SK-N-MC (cell line): ENCODE results near the gene DMWD.

Source experiments
- DNase-seq: peaks from one replicate; pipeline ENCODE4 v3.0.0-alpha.2; 2011; ENCODE audit warnings: low read depth, low spot score
- H3K27ac ChIP-seq: fragments of 200-600 bp; sonication (generic); 2 replicates; pipeline ENCODE4 v1.5.1; 2016; ENCODE audit warnings: mixed run types
- H3K36me3 ChIP-seq: fragments of 200-600 bp; sonication (generic); 2 replicates; pipeline ENCODE4 v1.6.1; 2017; ENCODE audit warnings: antibody characterized with exemption, low read length, mixed read lengths; ENCODE audit not compliant: insufficient read depth
- H3K4me3 ChIP-seq: fragments of 200-600 bp; sonication (generic); 2 replicates; pipeline ENCODE4 v1.5.1; 2016
- H3K9ac ChIP-seq: fragments of 200-600 bp; sonication (generic); 2 replicates; pipeline ENCODE4 v1.8.0; 2017; ENCODE audit warnings: mixed run types, mixed read lengths; ENCODE audit not compliant: insufficient read length
- H3K9me3 ChIP-seq: fragments of 200-600 bp; sonication (generic); 2 replicates; pipeline ENCODE4 v1.6.1; 2017; ENCODE audit warnings: low read depth, mild to moderate bottlenecking, antibody characterized with exemption, low read length, moderate library complexity, mixed read lengths
- EZH2 ChIP-seq: fragments of 200-600 bp; sonication (generic); IDR thresholded peaks from one replicate; pipeline ENCODE4 v1.6.1; 2017; ENCODE audit warnings: antibody characterized with exemption
- FOXP2 ChIP-seq: optimal IDR thresholded peaks from 2 replicates; pipeline ENCODE3; 2011; ENCODE audit warnings: mild to moderate bottlenecking, moderate library complexity; ENCODE audit not compliant: insufficient read depth; ENCODE audit errors: extremely low read length, control extremely low read depth
- POLR2AphosphoS5 ChIP-seq: IDR thresholded peaks from 2 replicates; pipeline ENCODE4 v1.6.1; 2012; ENCODE audit warnings: mild to moderate bottlenecking, low read depth, low read length, borderline replicate concordance

Gene DMWD

DNA sequence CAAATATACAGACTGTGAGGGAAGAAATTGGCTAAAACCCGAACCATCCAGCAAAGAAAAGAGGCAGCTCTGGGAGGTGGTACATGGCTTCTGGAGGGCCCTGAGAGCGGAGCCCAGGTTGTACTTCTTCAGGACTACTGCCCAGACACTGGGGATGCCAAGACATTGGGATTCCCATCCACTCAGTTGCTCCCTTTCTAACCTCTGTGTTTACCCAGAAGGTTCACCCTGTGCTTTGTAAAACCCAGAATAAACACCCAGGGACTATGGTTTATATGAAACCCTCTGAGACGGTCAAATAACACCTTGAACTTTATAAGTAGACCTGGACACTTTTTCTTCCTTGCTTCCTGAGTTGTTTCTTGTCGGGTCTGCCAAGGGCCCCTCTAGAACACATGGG, 49.7 kb downstream of the DMWD start:
- TF ChIP-seq POLR2AphosphoS5 (no peak), FOXP2 (no peak), EZH2 (no peak)
- H3K9me3 ChIP-seq: no peaks in the 10 kb centered on the region
- no peak overlapping the region for H3K27ac ChIP-seq
- H3K36me3 ChIP-seq: no peaks in the 10 kb centered on the region
- H3K4me3 ChIP-seq: no peak overlapping the region
- DNase-seq: no peak
- H3K9ac ChIP-seq: no peak overlapping the region

DNA sequence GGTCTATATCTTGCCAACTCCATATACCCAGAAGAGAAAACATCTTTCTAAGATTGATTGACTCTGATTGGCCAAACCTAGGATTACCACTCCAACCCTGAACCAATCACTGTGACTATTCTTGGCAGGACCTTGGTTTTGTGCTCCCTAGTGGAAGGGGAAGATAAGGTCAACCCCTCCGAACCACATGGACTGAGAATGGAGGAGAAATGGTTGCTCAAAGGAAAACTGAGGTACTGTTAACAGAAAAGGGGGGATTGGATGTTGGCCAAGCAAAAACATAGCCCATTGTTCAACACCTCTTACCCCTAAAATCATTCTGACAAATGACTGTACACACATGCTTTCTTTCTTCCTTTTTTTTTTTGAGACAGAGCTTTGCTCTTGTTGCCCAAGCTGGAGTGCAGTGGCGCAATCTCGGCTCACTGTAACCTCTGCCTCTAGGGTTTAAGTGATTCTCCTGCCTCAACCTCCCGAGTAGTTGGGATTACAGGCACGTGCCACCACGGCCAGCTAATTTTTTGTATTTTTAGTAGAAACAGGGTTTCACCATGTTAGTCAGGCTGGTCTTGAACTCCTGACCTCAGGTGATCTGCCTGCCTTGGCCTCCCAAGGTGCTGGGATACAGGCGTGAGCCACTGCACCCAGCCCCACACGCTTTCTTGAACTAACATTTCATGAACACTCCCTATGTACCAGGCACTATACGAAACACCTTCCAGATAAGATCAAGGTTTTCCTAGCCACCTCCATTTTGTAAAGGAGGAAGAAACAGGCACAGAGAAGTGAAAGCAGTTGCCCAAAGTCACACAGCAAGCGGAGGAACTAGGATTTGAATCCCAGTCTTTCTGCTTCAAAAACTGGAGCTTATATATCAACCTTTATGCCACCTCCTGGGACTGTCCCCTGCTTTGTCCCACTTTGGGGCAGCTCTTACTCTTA, 52.9 kb downstream of the DMWD start:
- H3K27ac ChIP-seq: no peak overlapping the region
- no peak overlapping the region for H3K9ac ChIP-seq
- H3K9me3 ChIP-seq: no peaks in the 10 kb centered on the region
- no peaks in the 10 kb centered on the region for H3K36me3 ChIP-seq
- no peak for DNase-seq
- TF ChIP-seq FOXP2 (no peak), EZH2 (no peak), POLR2AphosphoS5 (no peak)
- H3K4me3 ChIP-seq: no peak overlapping the region

DNA sequence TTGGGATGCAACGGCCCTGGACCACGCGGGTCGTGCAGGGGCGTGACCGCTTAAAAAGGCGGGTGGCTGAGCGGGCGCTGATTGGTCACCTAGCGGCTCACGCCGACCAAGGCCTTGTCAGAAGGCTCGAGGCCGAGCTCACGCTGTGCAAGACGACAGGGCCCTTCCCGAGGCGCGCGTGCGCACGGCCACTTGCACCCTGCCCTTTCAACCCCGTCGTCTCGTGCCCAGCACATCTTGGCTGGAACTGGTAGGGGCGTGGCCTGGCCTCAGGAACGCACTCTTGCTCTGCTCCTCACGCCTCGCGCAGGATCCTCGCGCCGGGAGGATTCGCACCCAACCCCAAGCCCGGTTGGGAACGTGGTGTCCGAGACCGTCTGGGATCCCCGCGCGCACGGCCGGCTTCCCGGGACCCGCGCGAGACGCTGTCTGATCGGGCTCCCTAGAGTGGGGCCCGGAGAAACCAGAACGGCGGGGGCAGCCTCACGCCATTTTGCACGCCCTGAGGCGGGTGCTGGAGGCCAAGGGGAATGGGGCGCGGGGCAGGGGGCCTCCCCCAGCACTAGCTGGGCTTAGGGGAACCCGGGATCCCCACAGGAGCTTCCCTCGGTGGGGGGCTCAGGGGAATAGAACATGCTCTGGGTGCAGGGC, 59.4 kb downstream of the DMWD start, which contains the start of gene MEIOSIN:
MEIOSIN (plus strand) TSS at position 280 of the 651 bp plus-strand sequence. CDS start 1,938 bp downstream, outside the sequence.
- H3K9me3 ChIP-seq: no peaks in the 10 kb centered on the region
- no peak for TF ChIP-seq EZH2
- no peak for TF ChIP-seq FOXP2

More for the DNA sequence above, 59.4 kb downstream of the DMWD start, which contains the start of gene MEIOSIN:
- H3K36me3 ChIP-seq: no peaks in the 10 kb centered on the region
- H3K4me3 ChIP-seq: no peak within 1 kb of the TSS
- H3K27ac ChIP-seq: peak within 1 kb of the TSS; percentile 83
- no peak for DNase-seq
- H3K9ac ChIP-seq: no peak within 1 kb of the TSS
